GM19397 (cell line): ENCODE data around the gene STIMATE.

Experiments
- ATAC-seq: cut with Tn5 transposase; IDR thresholded peaks from one replicate; pipeline ENCODE4 v1.9.1; 2021; ENCODE audit warnings: mild to moderate bottlenecking, moderate library complexity; ENCODE audit not compliant: unreplicated experiment

Gene STIMATE

DNA sequence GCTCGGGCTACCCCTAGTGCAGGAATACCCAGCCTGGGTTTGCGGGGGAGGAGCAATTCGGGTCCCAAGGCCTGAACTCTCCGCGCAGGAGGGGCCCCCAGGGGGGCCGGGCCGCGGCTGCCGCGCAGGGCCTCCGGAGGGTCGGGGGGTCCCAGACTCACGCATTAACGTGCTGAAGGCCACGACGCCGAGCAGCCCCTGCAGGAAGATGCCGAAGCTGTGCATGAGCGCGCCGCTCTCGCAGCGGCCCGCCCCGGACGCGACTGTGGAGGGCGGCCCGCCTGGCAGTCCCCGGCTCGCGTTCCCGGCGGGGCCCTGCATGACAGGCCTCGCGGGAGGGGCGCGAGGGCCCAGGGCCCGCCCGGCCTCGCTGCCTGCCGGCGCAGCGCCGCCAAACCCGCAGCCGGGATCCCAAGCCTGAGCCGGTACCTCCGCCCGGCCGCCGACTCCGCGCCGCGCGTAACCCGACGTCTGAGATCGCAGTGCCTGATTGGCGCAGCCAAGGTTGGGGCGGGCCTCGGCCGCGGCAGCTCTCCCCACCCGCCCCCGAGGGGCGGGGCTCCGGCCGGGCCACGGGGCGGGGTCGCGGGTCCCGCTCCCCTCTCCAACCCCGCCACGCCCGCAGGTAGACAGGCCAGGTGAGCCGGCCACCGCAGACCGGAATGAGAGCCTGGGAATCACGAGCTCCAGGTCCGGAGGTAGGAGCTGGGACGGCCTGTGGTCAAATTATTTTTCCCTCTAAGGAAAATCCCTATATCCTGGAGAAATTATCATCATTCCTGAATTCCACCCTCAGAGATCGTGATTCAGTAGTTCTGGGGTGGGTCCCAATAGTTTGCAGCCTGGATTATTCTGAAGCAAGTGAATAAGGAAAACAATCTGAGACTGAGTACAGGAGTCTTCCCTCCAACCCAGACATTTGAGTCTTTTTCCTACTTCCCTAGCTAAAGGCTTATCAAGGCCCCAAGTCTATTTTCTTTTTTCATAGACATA is at the start of gene STIMATE:
Gene STIMATE (minus strand): TSS at position 419 of the 993 bp plus-strand sequence. CDS start 98 bp downstream, at position 321.
- peak; percentile 95 for ATAC-seq

DNA sequence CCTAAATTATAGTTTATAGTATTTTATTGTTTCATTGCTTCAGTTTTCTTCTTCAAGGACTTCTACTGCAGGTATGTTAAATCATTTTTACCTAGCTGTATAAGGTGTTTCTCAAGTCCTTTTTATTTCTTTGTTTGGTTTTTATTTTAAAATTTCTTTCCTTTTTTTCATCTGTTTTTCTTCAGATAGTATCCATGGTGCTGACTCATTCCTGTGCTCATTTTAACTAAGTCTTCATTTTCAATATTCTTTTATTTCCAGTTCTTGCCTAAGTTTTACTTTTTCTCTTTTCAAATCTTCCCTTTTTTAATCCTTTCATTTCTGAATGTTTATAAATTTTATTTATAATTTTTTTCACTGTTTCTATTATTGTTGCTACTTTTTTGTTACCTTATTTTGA is 42.3 kb upstream of the STIMATE start:
- no peak for ATAC-seq

DNA sequence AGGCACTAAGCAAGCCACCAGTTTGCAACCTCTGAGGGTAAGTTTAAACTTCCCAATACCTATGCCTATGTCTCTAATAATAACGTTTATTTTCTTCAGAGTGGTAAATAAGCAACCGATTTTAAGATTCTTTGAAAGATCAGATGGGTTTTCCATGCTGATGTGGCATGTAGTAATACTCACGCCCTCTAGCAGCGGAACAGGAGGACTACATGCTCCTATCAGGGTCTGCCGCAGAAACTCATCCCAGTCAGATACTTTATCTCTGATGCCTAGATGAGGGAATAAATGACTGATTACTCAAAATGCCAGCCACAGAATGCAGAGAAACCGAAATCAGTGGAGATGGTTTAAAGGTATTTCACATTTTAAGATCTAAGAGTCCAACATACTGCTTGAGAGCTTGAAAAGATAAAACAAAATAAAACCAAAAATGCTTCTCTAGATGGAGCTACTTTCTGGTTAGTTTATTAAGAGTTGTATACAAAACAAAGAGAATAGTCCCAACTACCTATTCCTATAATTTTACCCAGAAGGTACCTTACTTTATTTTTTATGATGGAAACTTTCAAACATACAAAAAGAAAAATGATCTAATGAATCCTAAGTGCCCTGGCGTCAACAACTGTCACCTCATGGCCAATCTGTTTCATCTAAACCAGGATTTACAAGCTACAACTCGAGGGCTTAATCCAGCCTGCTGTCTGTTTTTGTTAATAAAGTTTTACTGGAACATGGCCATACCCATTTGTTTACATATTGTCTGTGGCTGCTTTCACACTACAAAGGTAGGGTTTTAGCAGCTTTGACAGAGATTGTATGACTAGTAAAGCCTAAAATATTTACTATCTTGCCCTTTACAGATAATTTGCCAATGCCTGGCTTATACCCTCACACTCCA is 37.5 kb upstream of the STIMATE start:
- no peak for ATAC-seq

DNA sequence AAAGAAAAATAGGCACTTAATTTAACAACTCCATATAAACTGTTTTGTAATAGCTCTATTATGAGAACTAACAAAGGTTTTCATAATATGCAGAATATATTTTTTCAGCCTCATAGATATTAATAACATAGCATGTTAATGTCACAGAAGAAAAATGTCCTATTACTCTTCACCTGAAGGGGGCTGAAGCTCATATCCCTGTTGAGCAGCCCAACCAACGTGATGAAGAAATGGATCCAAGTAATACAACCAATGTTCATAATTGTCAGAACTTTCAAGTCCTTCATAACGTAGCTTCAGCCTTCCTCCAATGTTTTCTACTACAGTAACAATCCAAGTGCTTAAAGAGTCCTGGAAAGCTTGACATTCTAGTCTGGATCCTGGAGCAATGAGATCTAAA is 34.5 kb upstream of the STIMATE start:
- ATAC-seq = no peak

DNA sequence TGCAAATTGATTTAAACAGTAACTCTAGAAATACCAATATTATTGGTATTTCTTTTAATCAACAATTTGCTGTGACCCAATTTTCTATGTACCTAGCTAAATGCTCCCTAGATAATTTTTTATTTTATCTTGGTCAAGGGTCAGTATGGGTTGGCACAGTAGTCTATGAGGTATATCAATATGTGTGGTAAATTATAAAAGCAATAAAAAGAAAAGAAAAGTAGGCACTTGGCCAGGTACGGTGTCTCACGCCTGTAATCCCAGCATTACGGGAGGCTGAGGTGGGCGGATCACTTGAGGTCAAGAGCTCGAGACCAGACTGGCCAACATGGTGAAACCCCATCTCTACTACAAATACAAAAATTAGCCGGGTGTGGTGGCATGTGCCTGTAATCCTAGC is 34.0 kb upstream of the STIMATE start:
- no peak for ATAC-seq

DNA sequence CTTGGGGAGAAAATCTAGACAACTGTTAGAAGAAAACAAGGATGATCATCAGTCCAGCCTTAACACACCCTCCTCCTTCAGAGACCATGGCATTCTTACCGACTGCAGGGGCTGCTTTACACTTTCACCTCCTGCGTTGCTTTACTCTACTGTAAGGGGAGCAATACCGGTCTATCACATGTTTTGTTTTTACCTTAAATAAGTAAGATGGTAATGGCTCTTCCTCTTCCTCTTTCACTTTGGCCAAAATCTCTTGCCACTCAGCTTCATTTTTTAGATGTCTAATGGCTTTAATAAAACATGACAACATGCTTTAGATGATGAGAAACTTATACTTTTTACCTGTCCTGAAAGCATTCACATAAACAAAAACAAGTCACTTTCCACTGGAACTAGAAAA is 33.4 kb upstream of the STIMATE start:
- ATAC-seq = no peak

DNA sequence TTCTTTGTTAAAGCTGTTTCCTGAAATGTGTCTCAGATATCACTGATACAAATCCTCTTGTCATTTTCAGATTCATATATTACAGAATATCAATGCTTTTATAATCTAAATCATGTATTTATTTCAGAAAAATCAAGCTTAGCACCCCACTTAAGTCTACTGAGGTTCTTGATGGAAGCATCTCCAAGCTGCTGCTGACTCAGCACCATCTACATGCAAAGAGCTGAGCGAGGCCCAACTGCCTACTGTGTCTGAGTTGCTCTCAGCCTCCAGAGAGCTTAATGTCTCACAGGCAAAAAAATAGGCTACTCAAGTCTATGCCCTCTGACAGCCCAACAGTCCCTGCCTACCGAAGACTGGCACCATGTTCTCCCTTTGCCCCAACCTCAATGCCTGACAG is 29.2 kb upstream of the STIMATE start:
- ATAC-seq = no peak

DNA sequence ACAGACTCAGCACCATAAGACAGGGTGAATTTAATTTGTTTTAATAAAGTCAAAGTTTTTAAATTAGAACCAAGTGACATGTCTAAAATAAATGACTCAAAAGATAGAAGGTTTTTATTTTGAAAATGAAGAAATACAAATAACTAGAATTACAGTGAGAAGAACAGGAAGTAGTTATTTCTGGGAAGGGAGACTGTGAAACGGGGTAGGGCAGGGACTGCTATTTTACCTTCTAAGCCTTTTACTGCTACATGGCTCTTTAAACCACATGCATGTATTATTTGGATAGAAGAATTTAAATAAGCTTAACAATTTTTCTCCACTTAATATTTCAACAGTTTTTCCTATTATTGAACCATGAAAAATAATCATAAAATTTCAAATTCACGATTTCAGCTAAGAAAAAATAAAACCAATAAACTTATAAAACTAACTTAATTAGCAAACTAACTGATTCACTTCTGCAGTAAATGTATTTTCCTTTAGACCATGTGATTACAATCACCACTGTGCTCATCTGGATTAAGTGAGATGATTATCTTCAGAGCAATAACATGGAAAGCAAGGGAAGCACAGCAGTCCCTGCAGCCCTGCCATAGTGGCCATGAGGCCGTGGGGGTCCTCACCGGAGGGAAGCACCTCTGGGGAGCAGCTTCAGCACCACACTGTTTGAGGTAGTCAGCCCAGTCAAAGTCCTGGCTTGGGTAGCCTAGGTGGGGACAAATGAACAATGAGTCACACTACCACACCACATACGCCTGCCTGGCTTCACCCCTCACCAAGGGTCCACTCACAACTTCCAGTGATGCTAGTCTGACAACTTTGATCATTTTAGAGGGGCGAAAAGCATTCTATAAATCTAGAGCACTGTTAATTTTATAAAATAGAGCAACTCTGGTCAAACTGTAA is 28.3 kb upstream of the STIMATE start:
- ATAC-seq = no peak

DNA sequence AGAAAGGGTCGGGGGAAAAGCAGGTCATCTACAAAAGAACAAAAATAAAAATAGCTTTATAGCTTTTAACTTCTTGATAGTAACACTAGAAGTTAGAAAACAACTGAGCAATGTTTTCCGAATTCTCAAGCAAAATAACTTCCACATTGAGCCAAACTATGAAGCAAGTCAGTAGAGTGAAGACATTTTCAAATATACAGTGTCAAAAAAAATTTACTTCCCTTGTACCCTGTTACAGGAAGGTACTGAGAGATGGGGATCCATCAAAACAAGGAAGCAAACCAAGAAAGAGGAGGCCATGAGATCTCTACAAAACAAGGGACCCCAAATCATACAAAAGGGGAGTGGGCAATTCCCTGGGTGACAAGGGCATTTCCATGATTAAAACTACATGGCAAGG is 26.6 kb upstream of the STIMATE start:
- ATAC-seq = no peak

DNA sequence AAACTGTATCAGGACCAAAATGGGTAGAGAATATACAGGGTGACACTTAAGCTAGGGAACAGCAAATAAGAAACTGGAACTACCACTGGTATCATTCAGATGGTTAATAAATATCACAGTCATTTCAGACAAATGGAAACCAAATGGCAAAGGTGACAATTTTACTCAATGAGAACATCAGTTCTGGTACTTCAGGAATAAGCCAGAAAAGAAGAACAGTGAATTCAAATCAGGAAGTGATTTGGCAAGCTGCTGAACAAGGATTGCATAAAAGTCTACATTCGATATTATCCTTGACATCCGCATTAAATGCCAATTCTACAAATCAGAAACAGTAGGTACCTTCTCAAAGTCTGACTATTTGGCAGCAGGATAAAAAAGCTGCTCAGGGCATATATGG is 23.5 kb upstream of the STIMATE start:
- ATAC-seq = no peak

DNA sequence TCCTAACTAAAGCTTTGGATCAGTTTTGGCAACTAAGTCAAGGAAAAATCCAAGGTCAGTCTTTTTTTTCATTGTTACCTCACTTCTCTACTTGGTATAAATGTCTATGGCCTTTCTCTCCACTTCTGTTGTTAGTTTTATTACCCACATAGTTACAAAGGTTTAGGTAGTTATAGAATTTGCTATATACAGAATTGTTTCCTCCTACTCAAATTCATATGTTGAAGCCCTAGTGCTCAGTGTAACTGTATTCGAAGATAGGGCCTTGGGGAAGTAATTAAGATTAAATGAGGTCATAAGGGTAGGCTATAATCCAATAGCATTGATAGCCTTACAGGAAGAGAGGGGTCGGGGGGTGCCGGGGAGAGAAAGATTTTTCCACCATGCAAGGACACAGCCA is 19.7 kb upstream of the STIMATE start:
- no peak for ATAC-seq

DNA sequence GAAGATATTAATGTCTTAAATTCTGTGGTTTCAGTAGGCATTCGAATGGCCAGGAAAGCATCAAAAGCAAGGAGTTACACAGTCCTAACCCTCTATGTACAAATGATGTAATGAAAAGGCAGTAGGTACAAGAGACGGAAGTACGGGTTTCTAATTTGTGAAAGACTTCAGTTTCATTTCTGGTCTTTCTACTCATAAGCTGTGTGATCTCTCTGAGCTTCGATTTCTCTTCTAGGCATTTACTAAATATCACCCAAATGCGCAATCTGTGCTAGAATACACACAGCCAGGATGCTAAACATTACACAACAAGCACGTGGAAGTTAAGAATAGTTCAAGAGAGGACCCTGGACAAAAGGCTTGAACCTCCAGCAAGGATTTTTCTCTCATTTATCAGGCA is 17.9 kb upstream of the STIMATE start:
- no peak for ATAC-seq

DNA sequence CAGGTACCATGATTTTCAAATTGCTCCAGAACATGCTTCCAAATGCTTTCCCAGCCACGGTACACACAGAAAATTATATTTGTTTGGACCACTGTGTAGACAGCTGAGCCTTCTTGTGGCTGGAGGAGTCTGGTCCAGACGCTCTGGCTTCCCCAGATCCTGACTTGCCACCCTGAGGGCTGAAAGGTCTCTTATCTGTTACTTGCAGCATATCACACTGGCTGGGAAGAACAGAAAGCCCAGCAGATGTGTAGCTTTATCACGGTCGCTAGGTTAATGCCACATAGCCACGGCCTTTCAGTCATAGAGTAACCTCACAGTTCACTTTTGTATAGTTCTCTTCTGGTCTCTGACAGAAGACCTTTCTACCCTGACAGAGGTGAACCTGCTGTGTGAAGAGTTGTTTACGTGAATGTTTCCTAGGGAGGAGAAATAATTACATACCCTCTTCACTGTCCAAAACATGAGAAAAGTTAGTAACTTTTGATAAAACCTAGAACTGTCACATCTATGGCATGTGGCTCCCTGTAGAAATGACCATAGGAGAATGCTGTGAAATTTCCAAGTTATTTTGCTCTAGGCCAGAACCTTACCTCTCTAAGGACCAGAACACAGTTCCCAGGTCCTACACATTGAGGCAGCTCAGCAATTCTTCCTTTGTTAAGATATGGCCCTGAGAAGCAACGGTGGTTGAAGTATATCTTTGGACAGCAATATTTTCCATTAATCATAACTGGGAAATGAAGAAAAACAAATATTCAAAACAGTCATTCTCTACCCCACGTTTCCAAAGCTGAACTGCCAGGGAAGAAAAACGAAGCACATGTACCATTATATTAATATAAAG is 15.8 kb upstream of the STIMATE start:
- ATAC-seq = no peak

DNA sequence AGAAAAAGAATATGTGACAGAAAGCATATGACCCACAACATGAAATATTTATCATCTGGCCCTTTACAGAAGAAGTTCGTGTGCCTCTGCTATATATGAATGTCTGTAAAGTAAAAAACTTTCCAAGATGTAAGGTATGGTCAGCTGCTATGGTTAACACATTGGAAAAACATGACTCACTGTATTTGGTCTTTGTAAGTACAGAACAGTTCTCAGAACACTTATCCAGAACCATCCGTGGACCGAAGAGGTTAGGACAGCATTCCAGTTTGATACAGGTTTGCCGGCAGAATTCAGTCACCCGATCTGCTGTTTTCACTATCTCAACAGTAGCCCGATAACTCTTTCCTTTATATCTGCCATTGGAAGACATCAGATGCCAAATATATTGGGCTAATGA is 13.5 kb upstream of the STIMATE start:
- ATAC-seq = no peak

DNA sequence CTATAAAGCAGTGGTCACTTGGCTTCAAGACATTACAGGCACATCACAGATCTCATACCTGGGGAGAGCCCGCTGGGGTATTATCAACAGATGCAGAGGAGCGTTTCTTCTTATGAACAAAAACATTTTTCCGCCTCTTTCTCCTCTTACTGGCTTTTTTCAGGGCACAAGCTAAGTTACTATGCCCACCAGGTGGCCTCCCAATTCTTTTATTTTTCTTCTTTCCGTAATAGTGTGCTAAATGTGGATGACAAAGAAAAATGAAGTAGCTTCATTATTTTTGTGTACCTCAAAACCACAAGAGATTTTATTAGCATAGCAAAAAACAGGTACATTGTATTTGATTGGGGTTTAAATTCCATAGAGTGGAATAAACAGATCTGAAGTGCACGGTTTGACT is 10.1 kb upstream of the STIMATE start:
- no peak for ATAC-seq

DNA sequence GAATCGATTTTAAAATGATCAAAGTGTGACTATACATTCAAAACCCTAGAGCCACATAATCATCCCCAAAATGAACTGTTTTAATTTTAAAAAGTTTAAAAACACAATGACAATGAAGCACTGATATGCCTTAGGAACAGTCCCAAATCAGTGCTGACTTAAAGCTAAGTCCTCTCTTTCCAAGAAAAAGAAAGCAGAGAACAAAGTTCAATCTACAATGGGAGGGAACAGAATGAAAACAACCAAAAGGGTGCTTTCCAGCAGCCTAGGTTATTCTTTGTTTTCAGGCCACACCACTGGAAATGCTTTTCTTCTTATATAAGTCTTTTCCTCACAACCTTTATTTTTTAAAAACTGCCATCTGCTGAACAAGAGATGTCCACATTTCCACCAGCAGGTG is 7.2 kb upstream of the STIMATE start:
- ATAC-seq = no peak

DNA sequence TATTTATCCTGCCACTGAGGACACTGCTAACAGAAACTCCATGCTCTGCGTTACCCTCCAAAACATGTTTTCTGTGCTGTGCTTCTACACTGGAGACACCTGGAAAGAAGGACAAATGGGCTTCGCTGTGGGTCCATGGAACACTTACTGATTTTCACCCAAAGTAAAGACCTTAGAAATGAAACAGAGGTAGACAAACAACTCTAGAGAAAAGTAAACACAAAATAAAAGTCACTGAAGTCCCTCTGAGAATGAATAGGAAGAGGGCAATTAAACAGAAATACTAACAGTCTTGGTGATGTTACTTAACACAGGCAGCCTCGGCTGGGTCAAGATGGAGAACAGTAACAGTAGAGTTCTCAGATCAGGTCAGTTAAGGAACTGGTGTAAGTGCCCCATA is 6.7 kb upstream of the STIMATE start:
- ATAC-seq = no peak

DNA sequence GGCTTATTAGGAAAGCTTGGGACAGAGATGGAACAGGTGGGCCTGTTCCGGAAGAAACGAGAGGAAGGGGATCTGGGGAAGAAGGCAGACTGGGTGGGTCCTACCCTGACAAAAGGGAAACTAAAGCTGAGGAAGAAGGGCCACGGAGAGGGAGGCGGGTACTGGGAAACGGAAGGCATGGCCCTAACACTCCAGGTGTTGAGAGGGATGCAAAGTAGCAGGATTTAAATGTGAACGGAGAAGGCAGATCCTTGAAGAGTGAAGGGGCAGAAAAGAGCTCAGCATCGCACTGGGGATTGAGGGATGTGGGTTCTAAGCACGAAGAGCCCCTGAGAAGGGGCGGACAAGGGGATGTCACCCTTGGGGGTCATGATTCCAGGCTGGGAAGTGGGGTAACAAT is 735 bp downstream of the STIMATE start:
- no peak for ATAC-seq

DNA sequence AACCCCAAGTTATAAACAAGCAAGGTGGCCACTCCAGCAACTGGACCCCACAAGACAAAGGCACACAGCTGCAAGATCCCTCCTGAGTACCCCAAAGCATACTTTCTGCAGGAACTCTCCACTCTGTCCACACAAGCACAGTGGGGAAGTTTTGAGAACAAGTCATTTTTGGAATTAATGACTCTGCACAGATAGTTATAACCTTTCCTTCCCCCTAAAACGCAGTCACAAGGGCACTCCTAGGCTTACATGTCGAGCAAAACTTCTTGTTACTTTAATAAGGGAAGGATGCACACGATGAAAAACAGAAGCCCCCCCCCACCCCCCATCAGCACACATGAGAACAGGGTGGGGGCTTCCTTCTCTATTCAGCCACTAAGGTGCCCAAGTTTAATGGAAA is 1.2 kb downstream of the STIMATE start:
- ATAC-seq = no peak

DNA sequence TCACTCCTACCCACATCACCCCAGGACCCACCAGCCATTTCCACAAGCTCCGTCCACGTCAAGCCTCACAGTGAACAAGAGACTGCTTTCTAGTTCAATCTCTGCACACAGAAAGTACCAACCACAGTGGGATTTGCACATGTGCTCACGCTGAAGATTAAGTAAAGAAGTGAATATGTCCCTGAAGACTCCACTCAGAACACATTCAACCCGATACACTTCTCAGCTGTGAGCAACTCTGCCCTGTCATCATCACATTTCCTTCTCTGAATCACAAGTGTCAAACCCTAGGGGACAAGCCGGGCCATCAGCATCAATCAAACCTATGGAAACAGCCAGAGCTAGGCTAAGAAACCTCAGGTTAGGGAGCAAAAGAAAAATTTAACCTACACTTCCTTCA is 1.9 kb downstream of the STIMATE start:
- ATAC-seq = no peak
